NCI-H748 (cell line): ENCODE measurements around the gene MYL12B.
"Not testable (repeated sequence)": the region's sequence is repeated elsewhere in the genome, so short reads cannot be mapped to it uniquely, and the experiment has no call there.

Experiments
- DNase-seq: peaks from one replicate; lab custom pipeline; 2025; ENCODE audit not compliant: unreplicated experiment; lab: John Stamatoyannopoulos, UW

The MYL12B gene

DNA sequence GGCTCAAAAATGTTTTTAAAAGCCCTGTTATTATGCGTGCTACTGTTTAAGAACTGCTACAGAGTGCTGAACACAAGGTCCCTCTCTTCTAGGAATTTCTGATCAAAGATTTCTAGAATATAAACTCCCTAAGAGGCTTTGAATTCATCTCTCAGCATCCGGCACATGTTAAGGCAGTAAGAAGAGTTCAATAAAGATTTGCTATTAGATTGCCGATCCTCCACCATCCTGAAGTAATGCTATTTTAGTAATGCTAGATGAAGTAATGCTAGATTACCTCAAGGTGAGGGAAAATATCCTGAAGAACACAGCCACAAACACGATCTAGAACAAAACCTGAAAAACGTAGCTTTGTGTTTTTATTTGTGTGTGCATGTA lies 949 bp upstream of the MYL12B start:
- no peak for DNase-seq

DNA sequence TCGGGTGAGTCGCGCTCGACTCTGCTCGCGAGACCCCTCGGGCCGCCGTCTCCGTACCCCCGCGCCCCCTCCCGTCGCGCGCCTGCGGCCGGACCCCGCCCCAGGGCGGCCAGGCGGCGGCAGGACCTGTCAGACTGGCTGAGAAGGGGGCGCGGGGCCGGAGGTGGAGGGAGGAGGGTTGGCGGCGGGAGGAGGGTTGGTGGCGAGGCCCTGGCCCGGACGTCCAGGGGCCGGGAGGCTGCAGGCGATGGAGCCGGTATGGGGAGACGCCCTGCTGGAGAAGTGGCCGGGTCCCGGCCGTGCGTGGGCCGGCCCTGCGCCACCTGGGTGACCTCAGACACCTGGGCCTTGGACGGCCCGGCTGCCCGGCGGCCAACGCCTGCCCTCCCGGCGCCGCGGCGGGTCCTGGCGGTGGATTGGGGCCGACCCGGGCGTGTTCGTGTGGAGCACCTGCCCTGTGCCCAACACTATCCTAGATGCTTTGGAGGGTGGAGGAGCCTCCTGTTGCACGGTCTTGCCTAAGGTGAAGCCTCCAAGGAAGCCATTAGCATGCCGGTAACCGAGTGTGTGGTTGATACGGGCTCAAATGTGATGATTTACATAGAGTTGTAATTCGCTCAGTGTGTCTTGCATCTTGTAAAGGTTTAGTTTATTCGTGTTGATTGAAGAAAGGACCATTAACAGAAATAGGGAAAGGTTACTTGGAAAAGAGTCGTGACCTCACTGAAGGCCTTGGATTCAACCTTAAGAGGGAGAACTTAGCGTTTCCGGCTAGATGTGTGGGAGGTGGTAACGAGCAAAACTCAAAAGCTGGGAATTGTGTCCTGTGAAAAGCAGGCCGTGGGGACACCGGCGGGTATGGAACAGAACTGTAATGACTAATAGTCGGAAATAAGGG lies 550 bp downstream of the MYL12B start:
- peak; percentile 32 for DNase-seq

DNA sequence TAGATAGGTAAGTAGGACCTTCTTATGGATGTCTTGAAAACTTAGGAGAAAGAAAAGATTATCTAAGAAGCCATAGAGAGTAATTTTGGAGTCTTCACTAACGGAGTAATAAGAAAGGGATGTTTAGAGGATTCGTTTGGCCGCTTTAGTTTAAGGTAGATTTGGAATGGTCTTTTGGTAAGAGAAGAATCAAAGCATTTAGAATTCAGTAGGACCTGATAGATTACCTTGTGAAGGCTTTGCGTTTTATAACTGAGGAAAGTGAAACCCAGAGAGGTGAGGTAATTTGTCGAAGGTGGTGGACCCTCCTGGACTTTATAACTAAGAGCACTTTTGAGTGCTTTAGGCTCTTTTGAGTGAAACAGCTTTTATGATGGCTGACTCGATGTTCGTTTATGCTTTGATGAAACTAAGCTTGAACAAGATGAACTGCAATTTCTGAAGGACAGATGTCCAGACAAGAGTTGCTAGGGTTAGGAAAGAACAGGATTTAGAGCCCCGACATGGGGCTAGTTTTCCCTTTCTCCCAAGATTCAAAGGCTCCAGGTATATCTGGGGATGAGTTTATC lies 1.3 kb downstream of the MYL12B start:
- no peak for DNase-seq

DNA sequence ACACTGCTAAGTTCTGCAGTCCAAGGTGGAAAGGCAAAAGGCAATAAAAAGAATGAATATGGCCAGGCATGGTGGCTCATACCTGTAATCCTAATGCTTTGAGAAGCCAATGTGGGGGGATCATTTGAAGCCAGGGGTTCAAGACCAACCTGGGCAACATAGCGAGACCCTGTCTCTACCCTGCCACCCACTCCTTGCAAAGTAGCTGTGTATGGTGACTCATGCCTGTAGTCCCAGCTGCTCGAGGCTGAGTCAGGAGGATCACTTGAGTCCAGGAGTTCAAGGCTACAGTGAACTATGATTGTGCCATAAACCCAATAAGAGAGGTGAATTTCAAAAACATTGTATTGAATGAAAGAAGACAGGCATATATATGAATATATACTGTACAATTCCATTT lies 2.4 kb downstream of the MYL12B start:
- no peak for DNase-seq

DNA sequence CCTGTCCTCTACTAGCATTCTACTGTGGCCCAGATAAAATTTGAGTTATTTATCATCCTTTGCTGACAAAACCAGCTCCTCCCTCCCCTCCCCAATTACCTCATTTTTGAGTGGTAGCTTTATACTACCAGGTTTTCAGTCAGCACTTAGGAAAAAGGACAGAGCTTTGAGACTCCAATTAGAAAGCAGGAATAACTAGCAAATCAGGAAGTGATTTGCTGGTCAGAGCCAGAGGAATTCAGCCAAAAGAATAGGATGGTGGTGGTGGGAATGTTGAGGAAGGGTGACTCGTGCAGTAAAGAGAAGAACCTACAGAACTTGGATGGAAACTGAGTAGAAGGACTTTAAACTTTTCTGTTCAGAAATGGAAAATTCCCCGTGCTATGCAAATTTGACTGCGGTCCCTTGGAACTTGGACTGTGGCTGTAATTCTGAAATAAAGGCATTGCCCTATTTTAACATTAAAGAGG lies 3.7 kb downstream of the MYL12B start:
- DNase-seq, result no peak

DNA sequence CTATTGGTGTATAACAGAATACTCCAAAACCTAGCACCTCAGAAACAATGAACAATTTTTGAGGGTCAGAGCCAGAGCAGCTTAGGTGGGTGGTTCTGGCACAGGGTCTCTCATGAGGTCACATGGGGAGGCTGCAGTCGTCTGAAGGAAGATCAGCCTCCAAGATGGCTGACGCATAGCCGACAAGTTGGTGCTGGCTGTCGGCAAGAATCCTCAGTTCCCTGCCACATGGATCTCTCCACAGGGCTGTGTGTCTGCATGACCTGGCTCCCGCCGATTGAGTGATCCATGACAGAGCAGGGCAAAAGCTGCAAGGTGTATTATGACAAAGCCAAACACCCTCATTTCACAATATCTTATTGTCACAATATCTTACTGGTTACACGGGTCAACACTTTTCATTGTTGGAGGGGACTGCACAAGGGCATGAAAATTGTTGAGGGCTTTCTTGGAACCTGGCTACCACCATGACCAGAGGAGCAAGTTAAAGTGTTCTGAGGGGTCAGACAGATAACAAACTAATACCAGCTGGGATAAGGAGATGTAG lies 4.2 kb downstream of the MYL12B start:
- no peak for DNase-seq

DNA sequence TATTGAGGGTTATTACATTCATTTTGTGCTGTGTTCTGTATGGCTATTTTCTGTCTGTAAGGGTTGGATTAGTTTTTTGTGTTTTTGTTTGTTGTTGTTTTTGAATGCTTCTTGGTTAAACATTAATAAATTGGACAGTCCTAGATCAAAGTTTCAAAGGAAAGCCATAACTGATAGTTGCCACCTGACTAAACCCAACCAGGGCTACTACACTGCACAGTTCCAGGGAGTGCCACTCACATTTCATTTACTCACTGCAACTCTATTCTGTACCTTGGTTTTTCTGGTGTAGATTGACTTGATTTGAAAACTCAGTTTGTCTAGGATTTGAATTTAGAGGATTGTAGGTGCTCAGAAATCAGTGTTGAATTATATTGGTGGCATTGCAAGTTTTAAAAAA lies 6.4 kb downstream of the MYL12B start:
- no peak for DNase-seq

DNA sequence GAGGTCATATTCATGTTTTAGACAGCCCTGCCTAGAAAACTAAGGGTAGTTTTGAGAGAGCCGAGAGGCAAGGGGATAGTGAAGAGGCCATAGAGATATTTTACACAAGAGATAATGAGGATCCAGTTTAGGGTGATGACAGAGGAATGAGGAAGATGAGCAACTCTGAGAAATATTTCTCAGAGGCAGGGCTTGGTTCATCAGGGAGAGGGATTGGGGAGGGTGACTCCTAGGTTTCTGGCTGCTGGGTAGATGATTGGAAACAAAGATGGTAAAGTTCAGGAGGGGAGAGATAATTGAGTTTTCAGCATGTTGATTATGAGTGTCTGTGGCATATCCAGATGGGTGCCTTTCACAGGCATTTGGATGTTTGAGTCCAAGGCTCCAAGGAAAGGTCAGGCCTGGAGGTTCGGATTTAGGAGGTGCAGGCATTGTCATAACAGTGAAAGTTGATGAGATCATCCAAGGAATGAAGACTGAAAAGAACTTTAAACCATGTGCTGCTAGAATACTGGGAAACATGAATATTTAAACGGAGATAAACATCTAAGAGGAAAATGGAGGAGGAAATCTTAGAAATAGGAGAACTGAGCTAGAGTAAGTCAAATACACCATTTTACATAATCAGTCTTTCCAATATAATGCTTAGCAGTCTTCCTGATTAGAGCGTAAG lies 7.4 kb downstream of the MYL12B start:
- no peak for DNase-seq

DNA sequence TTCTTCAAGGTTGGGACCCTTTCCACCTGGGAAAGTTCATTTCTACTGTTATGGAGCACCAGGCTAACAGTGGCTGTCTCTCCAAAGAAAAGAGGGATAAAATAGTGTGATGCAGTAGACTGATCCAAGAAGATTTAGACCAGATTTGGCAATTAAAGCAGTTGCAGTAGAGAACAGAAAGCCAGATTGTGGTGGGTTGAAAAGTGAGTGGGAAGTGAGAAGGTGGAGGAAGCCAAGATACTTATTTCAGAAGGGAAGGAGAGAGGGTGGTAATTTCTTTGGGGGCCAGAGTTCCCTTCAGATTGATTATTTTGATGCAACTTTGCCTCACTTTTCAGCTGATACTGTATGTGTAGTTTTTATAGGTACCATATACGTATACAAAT lies 8.0 kb downstream of the MYL12B start:
- no peak for DNase-seq

DNA sequence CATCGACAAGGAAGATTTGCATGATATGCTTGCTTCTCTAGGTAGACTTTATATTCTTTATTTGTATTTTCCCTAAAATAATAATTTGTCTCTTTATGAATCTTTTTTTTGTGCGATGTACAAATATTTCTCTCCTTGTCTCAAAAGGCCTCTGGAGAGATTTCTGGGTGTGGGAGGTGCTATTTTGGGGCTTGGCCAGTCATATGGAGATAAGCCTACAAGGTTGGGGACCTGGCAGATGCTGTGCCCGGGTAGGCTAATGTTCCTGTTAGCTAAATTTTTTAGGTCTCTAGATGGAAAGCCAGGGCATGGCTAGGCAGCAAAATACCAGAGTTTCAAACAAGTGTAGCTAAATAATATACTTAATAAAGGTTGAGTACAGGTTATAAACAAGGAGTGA lies 11.1 kb downstream of the MYL12B start:
- no peak for DNase-seq

DNA sequence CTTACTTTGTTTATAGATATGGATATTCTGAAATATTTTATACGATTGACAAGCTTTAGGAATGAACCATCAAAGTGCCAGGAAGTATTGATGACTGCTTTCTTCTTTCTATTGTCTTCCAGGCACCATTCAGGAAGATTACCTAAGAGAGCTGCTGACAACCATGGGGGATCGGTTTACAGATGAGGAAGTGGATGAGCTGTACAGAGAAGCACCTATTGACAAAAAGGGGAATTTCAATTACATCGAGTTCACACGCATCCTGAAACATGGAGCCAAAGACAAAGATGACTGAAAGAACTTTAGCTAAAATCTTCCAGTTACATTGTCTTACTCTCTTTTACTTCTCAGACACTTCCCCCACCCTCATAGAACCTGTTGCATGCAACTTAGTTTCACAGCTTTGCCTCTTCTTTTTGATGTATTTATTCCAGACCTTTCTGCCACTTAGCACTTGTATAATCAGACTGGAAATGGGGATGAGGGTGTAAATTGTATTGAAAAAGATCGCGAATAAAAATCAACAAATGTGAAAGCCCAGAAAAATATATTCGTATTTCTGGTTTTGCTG lies 15.8 kb downstream of the MYL12B start:
- not testable (repeated sequence) for DNase-seq

DNA sequence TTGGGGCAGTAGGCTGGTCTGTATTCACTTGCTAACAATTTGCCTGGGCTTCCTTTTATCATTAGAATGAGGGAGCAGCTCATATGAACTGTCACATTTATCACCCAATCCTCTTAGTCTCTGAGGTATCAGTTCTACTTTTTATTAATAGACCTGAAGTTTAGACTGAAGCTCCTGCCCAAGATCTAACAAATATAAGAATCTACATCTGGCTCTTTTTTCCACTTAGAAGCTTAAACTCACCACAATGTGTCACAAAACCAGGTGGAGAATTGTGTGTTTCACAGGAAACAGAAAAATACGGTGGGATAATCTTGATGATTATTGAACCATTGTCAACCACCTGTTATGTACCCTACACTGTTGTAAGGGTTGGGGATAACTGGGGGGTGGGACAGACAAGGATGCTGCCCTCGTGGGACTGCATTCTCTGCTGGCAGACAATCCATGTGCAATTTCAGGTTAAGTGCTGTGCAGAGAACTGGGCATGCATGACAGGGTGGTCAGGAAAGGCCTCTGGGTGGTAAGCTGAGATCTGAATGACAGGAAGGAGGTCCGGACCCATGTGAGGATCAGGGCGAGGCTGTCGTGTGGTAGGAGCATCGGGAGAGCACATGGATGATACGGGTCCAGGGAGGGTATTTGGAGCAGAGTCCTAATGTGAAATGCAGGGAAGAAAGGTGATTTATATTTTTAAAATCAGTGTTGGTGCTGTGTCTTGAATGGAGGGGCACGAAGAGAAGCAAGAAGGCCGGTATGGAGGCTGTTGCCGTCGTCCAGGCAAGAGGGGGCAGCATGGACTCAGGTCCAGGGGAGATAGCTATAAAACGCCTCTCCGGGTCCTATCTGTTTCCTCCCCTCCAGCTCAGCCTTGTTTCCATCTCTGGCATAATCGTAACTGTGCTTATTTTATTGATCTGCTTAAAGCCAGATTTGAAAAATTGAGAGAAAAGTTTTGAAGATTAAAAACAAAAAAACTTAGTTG lies 17.6 kb downstream of the MYL12B start:
- no peak for DNase-seq

DNA sequence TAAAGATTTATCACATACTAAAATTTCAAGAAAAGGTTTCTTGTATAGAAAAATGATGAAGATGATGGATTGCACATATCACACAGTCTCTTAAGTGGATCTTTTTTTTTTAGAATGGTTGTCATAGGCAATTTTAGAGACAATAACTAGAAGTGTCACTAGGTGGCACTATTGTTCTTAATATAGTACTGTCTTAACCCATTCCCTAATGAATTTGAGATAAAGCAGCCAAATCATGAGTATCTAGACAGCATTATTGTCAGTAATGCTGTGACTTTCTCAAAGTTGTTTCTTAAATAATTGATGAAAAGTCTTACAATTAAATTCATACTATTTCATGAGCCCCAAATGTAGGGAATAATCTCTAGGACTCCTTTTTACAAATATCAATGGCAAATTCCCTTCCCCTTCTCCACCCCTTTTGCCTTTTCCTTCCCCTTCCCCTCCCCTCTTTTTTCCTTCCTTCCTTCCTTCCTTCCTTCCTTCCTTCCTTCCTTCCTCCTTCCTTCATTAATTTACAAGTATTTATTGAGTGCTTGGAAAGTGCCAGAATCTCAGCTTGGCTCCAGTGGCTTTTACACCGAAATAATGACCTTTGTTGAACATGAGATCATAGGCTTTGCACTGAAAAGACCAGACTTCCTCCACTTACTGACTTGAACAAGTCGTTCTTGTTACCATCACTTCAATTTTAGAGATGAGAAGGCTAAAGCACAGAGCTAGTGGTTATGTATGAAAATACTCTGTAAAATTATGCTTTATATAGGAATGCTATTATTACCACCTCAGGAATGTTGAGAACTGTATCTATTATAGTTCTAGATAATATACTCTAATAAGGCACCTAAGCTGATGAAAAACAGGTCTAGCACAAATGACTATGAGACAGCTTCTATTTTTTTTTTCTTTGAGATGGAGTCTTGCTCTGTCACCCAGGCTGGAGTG lies 19.8 kb downstream of the MYL12B start:
- peak; percentile 79 for DNase-seq

DNA sequence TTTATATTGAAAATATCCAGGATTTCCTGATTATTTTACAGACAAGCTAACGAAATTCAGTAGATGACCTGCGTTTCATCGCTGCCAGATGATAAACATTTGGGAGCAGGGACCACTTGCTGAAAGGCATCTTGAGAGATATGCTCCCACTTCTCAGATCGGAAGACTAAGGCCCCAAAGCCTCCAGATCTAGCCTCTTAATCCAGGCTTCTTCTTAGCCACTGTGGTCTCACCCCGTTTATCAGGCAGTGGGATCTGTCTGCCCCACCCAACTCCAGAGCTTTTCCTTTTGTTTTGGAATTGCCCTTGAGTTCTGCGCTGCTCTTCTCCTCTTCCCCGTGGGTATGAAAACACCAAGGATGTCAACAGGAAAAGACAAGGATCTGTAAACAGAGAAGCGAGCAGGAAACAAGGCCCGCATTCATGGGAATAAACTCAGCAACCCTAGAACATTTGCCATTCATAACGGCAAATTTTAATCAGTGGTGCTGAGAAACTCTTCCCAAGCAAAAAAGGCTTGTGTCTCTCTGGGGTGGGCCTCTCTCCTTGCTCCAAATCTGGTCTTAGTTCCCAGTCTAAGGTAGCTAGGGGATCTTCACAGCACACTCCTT lies 21.4 kb downstream of the MYL12B start:
- no peak for DNase-seq

DNA sequence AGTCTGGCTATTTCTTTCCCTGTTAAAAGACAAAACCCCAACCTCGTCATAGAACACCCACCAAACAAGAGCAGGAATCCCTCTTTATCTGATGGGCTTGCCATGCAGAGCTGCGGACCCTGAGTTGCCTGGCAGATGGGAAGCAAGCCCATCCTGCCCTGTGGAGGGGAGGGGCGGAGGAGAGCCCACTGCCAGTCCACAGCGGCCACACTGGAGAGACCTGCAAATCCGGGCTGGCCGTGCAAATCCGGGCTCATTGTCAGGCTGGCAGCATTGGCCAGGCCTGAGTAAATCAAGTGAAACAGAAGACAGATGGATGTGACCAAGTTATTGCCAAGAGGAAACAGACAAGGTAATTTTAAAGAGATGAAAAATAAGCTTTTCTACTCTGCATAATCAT lies 22.0 kb downstream of the MYL12B start:
- no peak for DNase-seq

DNA sequence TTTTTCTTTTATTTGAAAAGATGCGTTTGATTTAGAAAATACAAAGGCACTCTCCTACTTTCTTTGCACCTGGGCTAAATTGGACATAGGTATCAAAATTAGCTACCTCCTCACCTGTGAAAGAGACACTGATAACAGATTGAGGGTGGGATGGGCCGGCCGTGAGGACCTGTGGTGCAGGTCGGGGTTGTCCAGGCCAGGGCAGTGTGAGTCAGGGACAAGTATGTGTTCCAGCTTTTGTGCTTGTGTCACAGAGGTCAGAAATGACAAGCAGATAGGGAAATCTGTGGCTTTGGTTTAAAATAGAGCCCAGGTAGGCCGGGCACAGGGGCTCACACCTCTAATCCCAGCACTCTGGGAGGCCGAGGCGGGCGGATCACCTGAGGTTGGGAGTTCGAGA lies 22.6 kb downstream of the MYL12B start:
- DNase-seq, result no peak

DNA sequence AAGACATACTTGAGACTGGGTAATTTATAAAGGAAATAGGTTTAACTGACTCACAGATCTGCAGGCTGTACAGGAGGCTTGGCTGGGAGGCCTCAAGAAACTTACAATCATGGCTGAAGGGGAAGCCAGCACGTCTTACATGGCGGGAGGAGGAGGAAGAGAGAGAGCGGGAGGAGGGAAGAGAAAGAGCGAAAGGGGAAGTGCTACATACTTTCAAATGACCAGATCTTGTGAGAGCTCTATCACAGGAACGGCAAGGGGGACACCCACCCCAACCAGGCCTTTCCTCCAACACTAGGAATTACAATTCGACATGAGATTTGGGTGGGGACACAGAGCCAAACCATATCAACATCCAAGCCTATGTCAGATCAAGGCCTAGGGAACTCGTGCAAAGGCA lies 24.2 kb downstream of the MYL12B start:
- DNase-seq, result no peak

DNA sequence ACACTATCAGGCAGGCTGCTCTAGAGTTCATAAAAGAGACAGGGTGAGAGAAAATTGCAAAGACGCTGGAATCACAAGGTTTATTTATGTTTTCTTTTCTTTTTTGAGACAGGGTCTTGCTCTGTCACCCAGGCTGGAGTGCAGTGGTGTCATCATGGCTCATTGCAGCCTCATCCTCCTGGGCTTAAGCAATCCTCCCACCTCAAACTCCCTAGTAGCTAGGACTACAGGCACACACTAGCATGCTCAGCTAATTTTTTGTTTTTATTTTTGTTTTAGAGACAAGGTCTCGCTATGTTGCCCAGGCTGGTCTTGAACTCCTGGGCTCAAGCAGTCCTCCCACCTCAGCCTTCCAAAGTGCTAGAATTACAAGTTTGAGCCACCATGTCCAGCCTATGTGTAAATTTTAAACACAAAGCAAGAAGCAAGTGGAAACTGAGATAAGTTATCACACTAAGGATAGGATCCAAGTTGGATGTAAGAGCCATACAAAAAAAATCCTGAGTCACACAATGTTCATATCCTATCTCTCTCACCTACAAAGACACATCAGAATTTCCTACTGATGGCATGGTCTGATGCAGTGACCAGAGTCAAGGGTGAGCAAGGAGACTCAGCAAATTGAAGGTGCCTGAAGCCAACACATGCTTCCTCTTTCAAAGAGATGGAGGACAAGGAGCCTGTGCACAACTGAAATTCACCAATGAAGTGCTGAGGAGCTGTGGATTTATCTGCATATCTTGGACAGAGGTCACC lies 31.4 kb downstream of the MYL12B start:
- DNase-seq, result no peak
